Mucosa of descending colon (tissue), 3 donors: ENCODE measurements around the gene FUT3. TPM values are rescaled to one million over a fixed set of nuclear protein-coding genes. Genes with fewer than 3 reads are reported as not detected.

Experiments used
- ATAC-seq: fragments of 200-7000 bp; cut with Tn5 transposase; one replicate; pipeline ENCODE4 v1.9.1; 2020; ENCODE audit warnings: mild to moderate bottlenecking, moderate library complexity
- DNase-seq, 3 donors: peaks; one replicate each; pipeline ENCODE4 v3.0.0-alpha.2; 2020
- H3K36me3 ChIP-seq: fragments of 200-600 bp; one replicate; pipeline ENCODE4 v1.8.0; 2021; ENCODE audit warnings: low read depth, mild to moderate bottlenecking
- H3K4me1 ChIP-seq: fragments of 200-600 bp; one replicate; pipeline ENCODE4 v1.8.0; 2021; ENCODE audit warnings: low read depth, mild to moderate bottlenecking
- H3K4me3 ChIP-seq: fragments of 200-600 bp; one replicate; pipeline ENCODE4 v1.8.0; 2021; ENCODE audit warnings: mild to moderate bottlenecking
- H3K9me3 ChIP-seq: fragments of 200-600 bp; one replicate; pipeline ENCODE4 v1.8.0; 2021; ENCODE audit warnings: mild to moderate bottlenecking
- intact Hi-C, 2 donors: fragments of 100-400 bp; cut with DNase I in 1 of 2; cut with micrococcal nuclease in 1 of 2; formaldehyde crosslinking; loops; one replicate each; pipeline versions ENCODE4 v1.11.0 to v1.11.1; 2022; cut with DNase I, micrococcal nuclease
- total RNA-seq, 3 donors: library from RNA; stranded (reverse); fragmentation: NEBNext Ultra II Directional in 2 of 3; extraction: Animal tissue kit (Norgen Biotek cat#: 25700) in 2 of 3; gene quantifications; one replicate each; pipeline versions ENCODE4 v1.2.1 to v1.2.4, GENCODE V29; 2021 to 2023
- TF ChIP-seq, protein P1 (sequence below): fragments of 200-600 bp; IDR thresholded peaks from one replicate; pipeline ENCODE4 v1.8.0; 2022; ENCODE audit warnings: antibody characterized with exemption, mild to moderate bottlenecking
- donor health status: DM: no; HTN: no; CAD: no; lungs with moderate emphysema.
- donor health status: DM: no; HTN: no; CAD: no.
- donor health status: DM: no; HTN: yes; CAD: no.

FUT3 gene
- total RNA-seq, 3 donors from 2014 or later: 128 to 276 (median 215) TPM

DNA sequence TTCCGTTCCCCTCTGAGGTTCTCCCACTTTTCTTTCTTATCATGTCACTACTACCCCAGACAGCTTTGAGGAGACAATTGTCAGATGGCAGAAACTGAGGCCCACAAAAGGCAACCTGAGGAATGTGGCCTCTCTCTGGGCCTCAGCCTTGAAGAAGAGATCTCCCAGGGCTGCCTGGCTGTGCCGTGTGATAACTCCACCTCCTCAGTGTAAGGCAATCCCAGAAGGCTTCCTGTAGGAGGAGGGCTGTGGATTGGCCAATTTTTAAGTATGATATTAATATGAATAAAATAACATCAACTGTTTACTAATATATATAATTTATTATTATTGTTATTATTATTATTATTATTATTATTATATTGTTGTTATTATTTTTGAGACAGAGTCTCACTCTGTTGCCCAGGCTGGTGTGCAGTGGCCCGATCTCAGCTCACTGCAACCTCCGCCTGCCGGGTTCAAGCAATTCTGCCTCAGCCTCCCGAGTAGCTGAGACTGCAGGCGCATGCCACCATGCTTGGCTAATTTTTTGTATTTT, 55.8 kb downstream of the FUT3 start:
- Histone ChIP-seq H3K36me3 (no peaks in the 10 kb centered on the region), H3K4me1 (peaks cover under 1% of the 10 kb centered on the region), H3K9me3 (no peaks in the 10 kb centered on the region), H3K4me3 (no peak overlapping the region)
- ATAC-seq (no peak), DNase-seq (no peak)
- intact Hi-C loops: no loop called here
- TF ChIP-seq, protein P1, sequence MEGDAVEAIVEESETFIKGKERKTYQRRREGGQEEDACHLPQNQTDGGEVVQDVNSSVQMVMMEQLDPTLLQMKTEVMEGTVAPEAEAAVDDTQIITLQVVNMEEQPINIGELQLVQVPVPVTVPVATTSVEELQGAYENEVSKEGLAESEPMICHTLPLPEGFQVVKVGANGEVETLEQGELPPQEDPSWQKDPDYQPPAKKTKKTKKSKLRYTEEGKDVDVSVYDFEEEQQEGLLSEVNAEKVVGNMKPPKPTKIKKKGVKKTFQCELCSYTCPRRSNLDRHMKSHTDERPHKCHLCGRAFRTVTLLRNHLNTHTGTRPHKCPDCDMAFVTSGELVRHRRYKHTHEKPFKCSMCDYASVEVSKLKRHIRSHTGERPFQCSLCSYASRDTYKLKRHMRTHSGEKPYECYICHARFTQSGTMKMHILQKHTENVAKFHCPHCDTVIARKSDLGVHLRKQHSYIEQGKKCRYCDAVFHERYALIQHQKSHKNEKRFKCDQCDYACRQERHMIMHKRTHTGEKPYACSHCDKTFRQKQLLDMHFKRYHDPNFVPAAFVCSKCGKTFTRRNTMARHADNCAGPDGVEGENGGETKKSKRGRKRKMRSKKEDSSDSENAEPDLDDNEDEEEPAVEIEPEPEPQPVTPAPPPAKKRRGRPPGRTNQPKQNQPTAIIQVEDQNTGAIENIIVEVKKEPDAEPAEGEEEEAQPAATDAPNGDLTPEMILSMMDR: no peak

DNA sequence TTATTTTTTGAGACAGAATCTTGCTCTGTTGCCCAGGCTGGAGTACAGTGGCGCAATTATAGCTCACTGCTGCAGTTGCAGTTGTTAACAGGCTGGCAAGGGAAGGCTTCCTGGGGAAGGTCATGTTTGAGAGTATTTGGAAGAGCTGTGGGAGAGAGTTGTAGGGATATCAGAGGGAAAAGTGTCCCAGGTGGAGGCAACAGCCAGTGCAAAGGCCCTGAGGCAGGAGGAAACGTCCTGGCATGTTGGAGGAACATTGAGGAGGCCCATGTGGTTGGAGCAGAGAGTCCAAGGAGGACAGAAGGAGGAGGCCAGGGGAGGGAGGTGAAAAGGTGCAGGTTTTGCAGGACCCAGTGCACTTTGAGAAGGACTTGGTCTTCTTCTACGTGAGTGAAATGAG, 58.1 kb downstream of the FUT3 start:
- intact Hi-C loops: no loop called here
- TF ChIP-seq, protein P1: no peak

More for the DNA sequence above, 58.1 kb downstream of the FUT3 start:
- Histone ChIP-seq H3K36me3 (no peaks in the 10 kb centered on the region), H3K4me1 (peaks cover 6% of the 10 kb centered on the region), H3K4me3 (no peak overlapping the region), H3K9me3 (no peaks in the 10 kb centered on the region)
- ATAC-seq (no peak), DNase-seq (no peak)

Other genes with a start within 250 kb of the FUT3 start
- gene SAFB2, start 228.7 kb downstream of the FUT3 start, total RNA-seq: 100 to 1,000 TPM in 2 of 3 donors, 10 to 100 TPM in 1; 66.7 to 122 (median 102) TPM
- 100 to 1,000 TPM in 1 of 3 donors, 10 to 100 TPM in 2; 78.8 to 115 (median 83.3) TPM for gene SAFB, start 228.4 kb downstream of the FUT3 start, total RNA-seq
- 10 to 100 TPM; 70.1 to 73.7 (median 70.9) TPM for gene MICOS13, start 170.9 kb downstream of the FUT3 start, total RNA-seq
- gene HSD11B1L, start 170.4 kb downstream of the FUT3 start, total RNA-seq: 1 to 10 TPM; 2.3 to 8.2 (median 3.3) TPM
- gene RPL36, start 161.2 kb downstream of the FUT3 start, total RNA-seq: 100 to 1,000 TPM; 541 to 812 (median 769) TPM
- 10 to 100 TPM; 55.9 to 63.0 (median 55.9) TPM for gene LONP1, start 131.3 kb downstream of the FUT3 start, total RNA-seq
- not detected for gene CATSPERD, start 130.8 kb downstream of the FUT3 start, total RNA-seq
- 1 to 10 TPM; 3.1 to 6.8 (median 4.1) TPM for gene PRR22, start 66.7 kb downstream of the FUT3 start, total RNA-seq
- gene DUS3L, start 60.3 kb downstream of the FUT3 start, total RNA-seq: 10 to 100 TPM; 33.3 to 36.9 (median 35.6) TPM
- gene NRTN, start 46.4 kb downstream of the FUT3 start, total RNA-seq: 10 to 100 TPM in 1 of 3 donors, 1 to 10 TPM in 1, under 1 TPM in 1; 0.64 to 11.3 (median 1.4) TPM
- gene FUT6, start 11.7 kb downstream of the FUT3 start, total RNA-seq: 10 to 100 TPM; 44.4 to 93.6 (median 82.3) TPM
- gene FUT5, start 19.1 kb upstream of the FUT3 start, total RNA-seq: not detected
- gene NDUFA11, start 52.3 kb upstream of the FUT3 start, total RNA-seq: 100 to 1,000 TPM; 178 to 213 (median 182) TPM
- gene VMAC, start 53.4 kb upstream of the FUT3 start, total RNA-seq: 10 to 100 TPM in 1 of 3 donors, 1 to 10 TPM in 2; 5.6 to 10.0 (median 8.3) TPM
- 10 to 100 TPM in 2 of 3 donors, 1 to 10 TPM in 1; 9.5 to 20.2 (median 16.4) TPM for gene CAPS, start 62.8 kb upstream of the FUT3 start, total RNA-seq
- gene RANBP3, start 126.7 kb upstream of the FUT3 start, total RNA-seq: 10 to 100 TPM; 47.0 to 94.2 (median 60.5) TPM